Osteoblast (primary cell): Measurements from ENCODE around the gene CBLN3. TPM values are rescaled to one million over a fixed set of nuclear protein-coding genes. Genes with fewer than 3 reads are reported as not detected.

Experiments
- DNase-seq: peaks from one replicate; pipeline ENCODE4 v3.0.0; 2011; ENCODE audit warnings: low spot score, mixed read lengths; ENCODE audit not compliant: insufficient read length; ENCODE audit errors: missing footprints
- H2AFZ ChIP-seq: 2 replicates; pipeline ENCODE4 v1.6.0; 2011; ENCODE audit warnings: mild to moderate bottlenecking, low read length
- H3K27ac ChIP-seq: 2 replicates; pipeline ENCODE4 v1.5.1; 2011; ENCODE audit warnings: mild to moderate bottlenecking, low read depth, low read length, moderate library complexity
- H3K27me3 ChIP-seq: 2 replicates; pipeline ENCODE4 v1.6.0; 2012; ENCODE audit warnings: mild to moderate bottlenecking, control low read depth, inconsistent platforms, low read length, moderate library complexity; ENCODE audit not compliant: insufficient read depth
- H3K36me3 ChIP-seq: 2 replicates; pipeline ENCODE4 v1.5.1; 2011; ENCODE audit warnings: mild to moderate bottlenecking, low read length, control low read depth, moderate library complexity; ENCODE audit not compliant: insufficient read depth
- H3K4me1 ChIP-seq: 2 replicates; pipeline ENCODE4 v1.5.1; 2011; ENCODE audit warnings: mild to moderate bottlenecking, low read length, control low read depth, moderate library complexity; ENCODE audit not compliant: insufficient read depth
- H3K4me2 ChIP-seq: 2 replicates; pipeline ENCODE4 v1.6.0; 2011; ENCODE audit warnings: mild to moderate bottlenecking, low read length; ENCODE audit not compliant: insufficient read depth
- H3K4me3 ChIP-seq: fragments of 200-600 bp; sonication (generic); 3 replicates; pipeline ENCODE4 v1.5.1; 2012; ENCODE audit warnings: mild to moderate bottlenecking, low read length, inconsistent platforms; ENCODE audit not compliant: insufficient read depth
- H3K79me2 ChIP-seq: 2 replicates; pipeline ENCODE4 v1.6.0; 2012; ENCODE audit warnings: mild to moderate bottlenecking, low read length, control low read depth, inconsistent platforms; ENCODE audit not compliant: insufficient read depth
- H3K9me3 ChIP-seq: 2 replicates; pipeline ENCODE4 v1.5.1; 2011; ENCODE audit warnings: low read depth, low read length, control low read depth
- H4K20me1 ChIP-seq: 2 replicates; pipeline ENCODE4 v1.6.0; 2012; ENCODE audit warnings: mild to moderate bottlenecking, low read length, control low read depth; ENCODE audit not compliant: insufficient read depth
- total RNA-seq: library from RNA; depleted of rRNA; stranded (reverse); fragments of >200 nt; gene quantifications from 2 replicates; pipeline ENCODE4 v1.2.3, GENCODE V29; 2012
- TF ChIP-seq, protein P1 (sequence below): IDR thresholded peaks from 2 replicates; pipeline ENCODE4 v1.5.1; 2011; ENCODE audit warnings: mild to moderate bottlenecking, low read depth, low read length, moderate library complexity; ENCODE audit errors: extremely low read depth

The CBLN3 gene
- total RNA-seq, 1 donor = 4.0 TPM

GRCh38 chr14:24436355-24437019 is 7.0 kb upstream of the CBLN3 start:
- no peak overlapping the region for H2AFZ ChIP-seq
- DNase-seq = peak; percentile 91
- H4K20me1 ChIP-seq = peaks cover 27% of the 10 kb centered on the region
- H3K27ac ChIP-seq = peak overlapping the region; percentile 37
- peaks cover 76% of the 10 kb centered on the region for H3K36me3 ChIP-seq
- H3K9me3 ChIP-seq = no peaks in the 10 kb centered on the region
- no peaks in the 10 kb centered on the region for H3K27me3 ChIP-seq
- H3K4me3 ChIP-seq = no peak overlapping the region
- peaks cover 29% of the 10 kb centered on the region for H3K4me1 ChIP-seq
- H3K4me2 ChIP-seq = no peak overlapping the region
- TF ChIP-seq, protein P1, sequence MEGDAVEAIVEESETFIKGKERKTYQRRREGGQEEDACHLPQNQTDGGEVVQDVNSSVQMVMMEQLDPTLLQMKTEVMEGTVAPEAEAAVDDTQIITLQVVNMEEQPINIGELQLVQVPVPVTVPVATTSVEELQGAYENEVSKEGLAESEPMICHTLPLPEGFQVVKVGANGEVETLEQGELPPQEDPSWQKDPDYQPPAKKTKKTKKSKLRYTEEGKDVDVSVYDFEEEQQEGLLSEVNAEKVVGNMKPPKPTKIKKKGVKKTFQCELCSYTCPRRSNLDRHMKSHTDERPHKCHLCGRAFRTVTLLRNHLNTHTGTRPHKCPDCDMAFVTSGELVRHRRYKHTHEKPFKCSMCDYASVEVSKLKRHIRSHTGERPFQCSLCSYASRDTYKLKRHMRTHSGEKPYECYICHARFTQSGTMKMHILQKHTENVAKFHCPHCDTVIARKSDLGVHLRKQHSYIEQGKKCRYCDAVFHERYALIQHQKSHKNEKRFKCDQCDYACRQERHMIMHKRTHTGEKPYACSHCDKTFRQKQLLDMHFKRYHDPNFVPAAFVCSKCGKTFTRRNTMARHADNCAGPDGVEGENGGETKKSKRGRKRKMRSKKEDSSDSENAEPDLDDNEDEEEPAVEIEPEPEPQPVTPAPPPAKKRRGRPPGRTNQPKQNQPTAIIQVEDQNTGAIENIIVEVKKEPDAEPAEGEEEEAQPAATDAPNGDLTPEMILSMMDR = peak; percentile 87
- peaks cover 43% of the 10 kb centered on the region for H3K79me2 ChIP-seq

DNA sequence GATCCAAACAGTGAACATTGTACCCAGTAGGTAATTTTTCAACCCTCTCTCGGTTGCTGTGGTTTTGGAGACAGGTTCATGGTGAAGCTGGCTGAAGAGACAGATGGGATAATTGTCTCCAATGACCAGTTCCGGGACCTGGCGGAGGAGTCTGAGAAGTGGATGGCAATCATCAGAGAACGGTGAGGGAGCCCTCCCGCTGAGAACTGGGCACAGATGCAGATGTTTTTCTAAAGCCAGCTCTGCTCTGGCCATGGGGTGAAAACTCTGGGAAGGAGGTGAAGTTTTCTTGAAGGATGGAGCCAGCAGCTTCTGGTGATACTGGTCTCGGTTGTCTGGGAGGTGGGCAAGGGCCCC is 6.5 kb upstream of the CBLN3 start:
- peaks cover 30% of the 10 kb centered on the region for H3K4me1 ChIP-seq
- DNase-seq = no peak
- no peak overlapping the region for H3K4me2 ChIP-seq
- peaks cover 76% of the 10 kb centered on the region for H3K36me3 ChIP-seq
- H3K27me3 ChIP-seq = no peaks in the 10 kb centered on the region
- H4K20me1 ChIP-seq = peaks cover 32% of the 10 kb centered on the region
- TF ChIP-seq, protein P1 = no peak
- no peak overlapping the region for H3K4me3 ChIP-seq
- H3K9me3 ChIP-seq = no peaks in the 10 kb centered on the region
- peak overlapping the region; percentile 37 for H3K27ac ChIP-seq
- H3K79me2 ChIP-seq = peaks cover 43% of the 10 kb centered on the region
- H2AFZ ChIP-seq = no peak overlapping the region

DNA sequence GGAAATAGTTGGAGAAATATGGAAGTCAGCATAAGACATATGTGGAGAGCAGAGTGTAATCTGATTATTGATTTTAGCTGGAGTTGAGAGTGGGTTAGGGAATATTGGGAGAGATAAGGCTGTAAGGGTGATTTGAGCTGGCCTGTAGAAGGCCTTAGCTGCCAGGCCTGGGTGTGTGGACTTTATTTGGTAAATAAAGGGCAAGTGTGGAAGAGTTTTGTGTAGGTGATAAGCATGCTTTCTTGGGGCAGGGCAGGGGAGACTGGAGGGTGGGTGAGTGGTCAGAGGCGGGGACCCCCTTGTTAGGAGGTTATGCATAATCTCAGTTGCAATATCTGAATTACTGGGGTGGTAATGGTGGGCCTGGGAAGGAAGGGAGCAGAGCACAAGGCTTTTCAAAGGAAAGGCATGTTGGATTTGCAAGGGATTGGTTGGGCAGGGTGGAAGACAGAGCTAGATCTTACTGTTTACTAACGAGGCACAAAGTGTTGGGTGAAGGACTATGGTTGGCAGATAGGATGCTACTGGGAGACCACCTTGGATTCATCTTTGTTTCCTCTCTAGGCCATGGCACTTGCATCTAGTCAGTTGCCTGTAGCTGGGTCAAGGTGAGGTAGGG is 5.8 kb upstream of the CBLN3 start:
- Histone ChIP-seq H3K4me2 (no peak overlapping the region), H3K9me3 (no peaks in the 10 kb centered on the region), H3K27ac (peak overlapping the region; percentile 37), H3K4me1 (peaks cover 32% of the 10 kb centered on the region), H3K79me2 (peaks cover 41% of the 10 kb centered on the region), H3K36me3 (peaks cover 76% of the 10 kb centered on the region), H4K20me1 (peaks cover 32% of the 10 kb centered on the region), H3K4me3 (no peak overlapping the region), H2AFZ (no peak overlapping the region), H3K27me3 (no peaks in the 10 kb centered on the region)
- TF ChIP-seq, protein P1 = no peak
- no peak for DNase-seq

DNA sequence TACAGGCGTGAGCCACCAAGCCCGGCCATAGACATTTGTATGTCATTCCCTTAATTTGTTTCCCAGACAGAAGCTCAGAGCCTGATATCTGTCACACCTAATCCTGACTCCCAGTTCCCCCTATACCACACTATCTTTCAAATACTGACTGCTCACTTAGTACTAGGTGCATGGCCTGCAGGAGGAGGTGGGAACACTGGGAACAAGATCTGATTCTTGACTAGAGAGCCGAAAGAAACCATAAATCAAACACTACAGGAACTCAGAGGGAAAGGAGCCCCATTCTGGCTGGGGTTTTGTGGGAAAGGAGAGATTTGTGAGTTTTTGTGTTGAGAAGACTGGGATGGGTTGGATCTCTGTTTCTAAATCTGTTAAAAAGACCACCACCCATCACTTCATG is 5.2 kb upstream of the CBLN3 start:
- TF ChIP-seq, protein P1 = no peak

More for the DNA sequence above, 5.2 kb upstream of the CBLN3 start:
- no peak for DNase-seq
- no peaks in the 10 kb centered on the region for H3K9me3 ChIP-seq
- H3K36me3 ChIP-seq = peaks cover 73% of the 10 kb centered on the region
- H3K27me3 ChIP-seq = no peaks in the 10 kb centered on the region
- H3K4me1 ChIP-seq = peaks cover 32% of the 10 kb centered on the region
- H3K4me3 ChIP-seq = no peak overlapping the region
- H3K4me2 ChIP-seq = no peak overlapping the region
- H2AFZ ChIP-seq = no peak overlapping the region
- peaks cover 32% of the 10 kb centered on the region for H4K20me1 ChIP-seq
- peaks cover 37% of the 10 kb centered on the region for H3K79me2 ChIP-seq
- H3K27ac ChIP-seq = no peak overlapping the region
